GM18519 (cell line): ENCODE results near the gene TBX4.

Experiments used
- ATAC-seq: cut with Tn5 transposase; IDR thresholded peaks from one replicate; pipeline ENCODE4 v1.9.1; 2021; ENCODE audit warnings: mild to moderate bottlenecking, moderate library complexity; ENCODE audit not compliant: unreplicated experiment, low FRiP score

TBX4 gene

GRCh38 chr17:61412860-61413660 is 39.2 kb upstream of the TBX4 start:
- no peak for ATAC-seq

DNA sequence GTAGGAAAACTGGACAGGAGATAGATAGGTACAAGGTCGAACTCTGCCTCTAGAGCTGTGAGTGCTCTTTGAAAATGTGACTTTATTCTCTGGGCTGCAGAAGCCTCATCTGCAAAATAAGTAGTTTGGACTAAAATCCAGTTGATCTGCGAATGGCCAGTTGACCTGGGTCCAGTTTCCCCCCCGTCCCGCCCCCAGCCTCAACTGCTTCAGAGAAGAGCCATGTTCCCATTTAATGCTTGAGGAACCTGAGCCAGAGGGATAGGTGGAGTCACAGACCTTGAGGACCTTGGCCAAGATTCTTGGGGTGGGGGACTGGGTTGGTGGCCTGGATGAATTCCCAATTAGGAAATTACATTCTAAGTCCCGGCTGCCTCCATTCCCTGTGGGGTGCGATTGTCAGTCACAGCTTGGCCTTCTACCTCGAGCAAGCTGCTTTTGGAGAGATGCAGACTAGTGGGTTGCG is 38.5 kb upstream of the TBX4 start:
- no peak for ATAC-seq

- ATAC-seq = no peak
Measured at GRCh38 chr17:61414141-61414935, 37.9 kb upstream of the TBX4 start.

GRCh38 chr17:61414936-61415251 is 37.3 kb upstream of the TBX4 start:
- ATAC-seq = no peak

DNA sequence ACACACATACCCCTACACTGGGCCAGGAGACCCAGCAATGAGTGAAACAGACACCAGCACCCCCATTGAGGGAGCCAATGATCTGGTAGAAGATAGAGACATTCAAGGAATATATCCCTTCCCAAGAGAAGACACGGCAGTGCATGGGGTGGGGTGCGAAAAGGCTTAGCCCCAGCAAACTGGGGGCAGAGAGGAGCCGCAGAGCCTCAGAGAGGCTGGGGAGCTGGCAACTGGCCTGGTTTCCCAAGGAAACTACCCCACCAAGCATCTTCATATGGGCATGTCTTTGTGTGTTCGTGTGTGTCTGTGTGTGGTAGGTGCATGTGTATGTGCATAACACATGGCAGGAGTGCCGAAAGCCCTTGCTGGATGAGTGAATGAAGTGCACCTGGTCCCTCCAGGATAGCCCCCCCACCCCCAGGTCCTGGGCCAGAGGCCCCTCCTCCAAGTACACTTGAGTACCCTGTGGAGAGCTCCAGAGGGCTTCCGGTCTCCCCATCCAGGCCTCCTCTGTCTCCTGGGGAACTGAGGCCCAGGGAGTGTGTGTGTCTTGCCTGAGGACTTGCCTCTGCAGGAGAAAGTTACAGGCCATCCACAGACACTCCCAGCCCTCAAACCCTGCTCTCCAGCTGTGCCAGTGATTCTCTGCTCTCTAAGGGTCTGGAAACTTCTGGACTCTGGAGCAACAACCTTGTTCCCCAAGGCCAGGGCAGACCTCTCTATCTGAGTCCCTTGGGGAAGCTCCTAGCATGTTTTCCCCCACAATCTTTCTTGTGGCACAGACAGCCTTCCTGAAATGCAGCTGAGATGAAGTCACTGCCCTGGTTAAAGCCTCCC is 36.6 kb upstream of the TBX4 start:
- no peak for ATAC-seq

GRCh38 chr17:61416211-61416539 is 36.0 kb upstream of the TBX4 start:
- no peak for ATAC-seq

DNA sequence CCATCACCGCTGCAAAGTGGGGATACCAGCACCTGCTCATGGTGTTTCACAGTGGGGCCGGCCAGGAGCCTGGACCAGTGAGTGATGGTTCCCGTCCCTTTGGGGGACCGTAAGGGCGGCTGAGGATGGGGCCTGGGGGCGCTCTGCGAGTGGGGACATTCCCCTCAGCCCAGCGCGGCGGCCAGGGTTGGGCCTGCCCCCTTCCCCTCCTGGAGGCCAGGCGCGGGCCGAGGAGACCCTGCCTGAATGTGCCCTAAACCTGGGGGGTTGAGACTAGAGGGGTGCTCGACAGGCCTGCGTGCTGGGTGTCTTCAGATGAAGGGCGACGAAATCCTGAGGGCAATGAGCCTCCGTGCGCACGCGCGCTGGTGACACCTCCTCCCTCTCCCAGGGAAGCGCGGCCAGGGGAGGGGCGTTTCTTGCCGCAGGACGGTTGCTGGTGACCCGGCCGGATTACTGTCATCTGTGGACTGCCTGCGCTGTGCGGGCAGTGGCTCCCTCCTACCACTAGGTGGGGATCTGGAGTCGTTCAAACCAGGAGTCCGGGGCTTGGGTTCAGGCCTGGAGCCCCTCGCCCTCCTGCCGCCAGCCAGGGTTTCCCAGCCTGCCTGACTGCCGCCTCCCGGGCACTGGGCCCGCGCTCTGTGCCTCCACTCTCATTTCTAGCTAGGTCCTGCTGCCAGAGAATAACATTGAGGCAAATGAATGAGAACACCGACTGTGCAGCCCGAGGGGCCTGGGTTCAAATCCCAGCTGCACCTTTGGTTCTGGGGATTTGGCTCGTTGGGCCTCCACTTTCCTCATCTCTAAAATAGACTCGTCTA is 35.5 kb upstream of the TBX4 start:
- ATAC-seq = no peak

DNA sequence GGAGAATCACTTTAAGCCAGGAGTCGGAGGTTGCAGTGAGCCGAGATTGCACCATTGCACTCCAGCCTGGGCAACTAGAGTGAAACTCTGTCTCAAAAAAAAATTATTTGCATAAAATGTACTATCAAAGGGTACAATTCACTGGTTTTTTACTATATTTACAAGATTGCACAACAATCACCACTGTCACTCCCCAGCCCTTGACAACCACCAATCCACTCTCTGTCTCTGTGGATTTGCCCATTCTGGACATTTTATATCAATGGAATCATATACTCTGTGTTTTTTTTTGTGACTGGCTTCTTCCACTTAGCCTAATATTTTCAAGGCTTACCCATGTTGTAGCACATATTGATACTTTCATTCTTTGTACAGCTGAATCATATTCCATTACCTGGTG is 33.8 kb upstream of the TBX4 start:
- no peak for ATAC-seq

DNA sequence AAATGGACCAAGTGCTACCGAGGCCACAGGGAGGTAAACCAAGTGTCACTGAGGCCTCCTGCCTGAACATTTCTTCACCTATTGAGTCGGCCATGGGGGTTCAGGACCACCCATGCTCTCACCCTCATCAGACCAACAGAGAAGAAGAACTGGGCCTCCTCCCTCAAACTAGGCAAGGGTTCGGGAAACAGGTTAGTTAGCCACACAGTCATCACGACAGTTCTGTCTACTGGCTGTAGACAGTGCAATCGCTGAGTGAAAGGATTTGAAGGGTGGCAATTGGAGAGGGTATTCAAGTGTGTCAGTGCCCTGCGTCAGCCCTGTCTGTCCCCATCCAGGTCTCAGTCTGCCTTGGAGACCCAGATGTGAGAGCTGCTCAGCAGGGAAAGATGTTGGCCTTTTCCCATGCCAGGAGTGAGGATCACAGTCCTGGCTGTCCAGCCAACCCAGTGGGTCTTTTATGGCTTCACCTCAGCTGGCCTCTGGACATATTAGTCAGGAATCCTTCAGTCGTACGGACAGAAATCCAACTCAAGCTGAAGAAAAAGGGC is 32.7 kb upstream of the TBX4 start:
- ATAC-seq = no peak

DNA sequence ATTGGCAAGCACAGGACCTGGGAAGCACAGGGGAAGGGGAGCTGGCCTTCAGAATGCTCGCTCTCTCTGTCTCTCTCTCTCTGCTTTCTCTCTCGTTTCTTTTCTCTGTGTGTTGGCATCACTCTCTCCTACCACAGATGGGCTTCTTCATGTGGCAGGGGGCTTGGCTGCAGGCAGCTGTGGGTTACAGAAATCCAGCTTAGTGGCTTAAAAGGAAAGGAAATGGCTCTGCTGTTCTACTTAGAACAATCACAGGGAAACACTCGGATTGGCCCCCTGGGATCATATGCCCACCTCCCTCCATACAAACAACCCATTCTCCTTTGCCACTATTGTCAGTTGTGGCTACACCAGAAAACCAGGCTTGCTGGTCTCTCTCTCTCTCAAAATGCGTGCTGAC is 32.2 kb upstream of the TBX4 start:
- ATAC-seq = no peak

DNA sequence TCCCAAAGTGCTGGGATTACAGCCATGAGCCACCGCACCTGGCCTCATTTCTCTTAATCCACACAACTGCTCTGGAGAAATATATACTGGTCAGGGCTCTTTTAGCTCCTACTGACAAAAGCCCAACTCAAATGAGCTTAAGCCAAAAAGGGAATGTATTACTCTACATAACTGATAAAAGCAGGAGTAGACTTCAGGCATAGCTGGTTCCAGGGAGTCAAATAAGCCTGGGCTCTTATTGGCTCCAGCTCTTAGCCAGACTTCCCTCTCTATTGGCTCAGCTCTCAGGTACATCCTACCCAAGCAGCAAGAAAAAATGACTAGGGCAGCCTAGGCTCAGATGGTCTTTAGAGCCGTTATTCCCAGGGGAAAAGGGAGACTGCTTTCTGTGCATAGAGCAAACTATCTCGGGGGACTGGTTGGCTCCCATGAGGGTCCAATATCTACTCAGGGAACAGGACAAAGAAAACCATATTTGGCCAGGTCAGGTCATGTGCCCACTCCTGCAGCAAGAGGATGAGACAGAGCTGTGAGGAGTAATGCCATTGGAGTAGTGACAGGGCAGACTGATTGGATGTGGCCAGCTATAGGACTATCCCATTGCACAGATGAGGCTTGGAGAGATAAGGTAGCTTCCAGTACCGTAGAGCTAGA is 31.4 kb upstream of the TBX4 start:
- ATAC-seq = no peak

DNA sequence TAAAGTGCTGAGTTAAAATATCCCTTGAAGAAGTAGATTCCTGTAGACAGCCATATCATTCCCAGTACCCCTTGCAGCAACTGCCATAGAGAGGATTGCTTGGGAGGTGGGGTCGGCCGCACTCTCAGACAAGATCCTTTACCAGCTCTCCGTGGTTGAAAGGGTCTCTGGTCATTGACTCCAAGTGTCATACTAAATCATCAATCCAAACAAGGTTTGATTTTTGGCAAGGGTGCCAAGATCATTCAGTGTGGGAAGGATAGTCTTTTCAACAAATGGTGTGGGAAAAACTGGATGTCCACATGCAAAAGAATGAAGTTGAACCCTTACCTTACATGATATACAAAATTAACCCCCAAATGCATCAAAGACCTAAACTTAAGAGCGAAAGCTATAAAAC is 30.8 kb upstream of the TBX4 start:
- no peak for ATAC-seq

- ATAC-seq = no peak
Measured at GRCh38 chr17:61422116-61422799, 30.0 kb upstream of the TBX4 start.

DNA sequence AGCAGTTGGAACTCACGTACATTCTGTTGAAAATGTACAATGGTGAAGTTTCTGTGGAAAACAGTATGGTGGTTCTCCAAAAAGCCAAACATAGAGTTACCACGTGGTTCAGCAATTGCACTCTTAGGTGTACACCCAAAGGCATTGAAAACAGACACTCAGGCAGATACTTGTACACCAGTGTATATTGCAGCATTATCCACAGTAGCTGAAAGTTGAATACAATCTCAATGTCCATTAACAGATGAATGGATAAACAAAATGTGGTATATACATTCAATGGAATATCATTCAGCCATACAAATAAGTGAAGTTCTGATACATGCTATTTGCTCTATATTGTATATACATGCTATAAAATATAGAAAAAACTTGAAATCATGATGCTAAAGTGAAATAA is 29.4 kb upstream of the TBX4 start:
- no peak for ATAC-seq

- ATAC-seq = no peak
Measured at GRCh38 chr17:61423967-61424649, 28.1 kb upstream of the TBX4 start.

DNA sequence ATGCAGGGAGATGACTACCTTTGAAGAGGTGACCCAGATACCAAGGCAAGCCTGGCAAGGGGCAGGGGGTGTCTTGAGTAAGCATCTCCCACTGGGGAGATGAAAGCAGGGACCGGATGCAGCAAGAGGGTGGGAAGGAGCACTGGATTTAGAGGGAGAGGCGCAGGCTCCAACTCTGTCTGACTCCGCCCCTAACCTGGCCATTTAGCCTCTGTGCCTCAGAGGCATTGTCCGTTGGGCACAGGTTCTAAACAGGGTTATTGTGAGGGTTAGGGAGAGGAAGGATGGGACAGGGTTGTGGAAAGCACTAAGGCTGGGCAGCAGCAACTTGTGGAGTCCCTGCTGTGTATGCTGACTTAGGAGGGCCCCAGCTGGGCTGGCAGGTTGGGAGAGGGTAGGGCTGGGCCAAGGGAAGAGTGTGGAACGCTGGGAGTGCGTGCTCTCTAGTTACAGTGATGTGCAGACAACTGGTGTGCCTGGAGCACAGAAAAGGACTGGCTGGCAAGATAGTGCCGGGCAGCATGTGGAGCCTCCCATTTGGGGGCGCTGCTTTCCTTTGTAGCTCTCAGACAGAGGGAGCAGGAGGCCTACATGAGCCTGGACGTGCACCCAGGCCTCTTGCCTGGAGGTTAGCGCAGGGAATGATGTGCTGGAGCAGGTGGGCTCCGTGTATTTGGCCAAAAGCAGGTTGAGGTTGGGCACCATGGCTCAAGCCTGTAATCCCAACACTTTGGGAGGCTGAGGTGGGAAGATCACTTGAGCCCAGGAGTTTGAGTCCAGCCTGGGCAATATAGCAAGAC is 26.3 kb upstream of the TBX4 start:
- ATAC-seq = no peak

DNA sequence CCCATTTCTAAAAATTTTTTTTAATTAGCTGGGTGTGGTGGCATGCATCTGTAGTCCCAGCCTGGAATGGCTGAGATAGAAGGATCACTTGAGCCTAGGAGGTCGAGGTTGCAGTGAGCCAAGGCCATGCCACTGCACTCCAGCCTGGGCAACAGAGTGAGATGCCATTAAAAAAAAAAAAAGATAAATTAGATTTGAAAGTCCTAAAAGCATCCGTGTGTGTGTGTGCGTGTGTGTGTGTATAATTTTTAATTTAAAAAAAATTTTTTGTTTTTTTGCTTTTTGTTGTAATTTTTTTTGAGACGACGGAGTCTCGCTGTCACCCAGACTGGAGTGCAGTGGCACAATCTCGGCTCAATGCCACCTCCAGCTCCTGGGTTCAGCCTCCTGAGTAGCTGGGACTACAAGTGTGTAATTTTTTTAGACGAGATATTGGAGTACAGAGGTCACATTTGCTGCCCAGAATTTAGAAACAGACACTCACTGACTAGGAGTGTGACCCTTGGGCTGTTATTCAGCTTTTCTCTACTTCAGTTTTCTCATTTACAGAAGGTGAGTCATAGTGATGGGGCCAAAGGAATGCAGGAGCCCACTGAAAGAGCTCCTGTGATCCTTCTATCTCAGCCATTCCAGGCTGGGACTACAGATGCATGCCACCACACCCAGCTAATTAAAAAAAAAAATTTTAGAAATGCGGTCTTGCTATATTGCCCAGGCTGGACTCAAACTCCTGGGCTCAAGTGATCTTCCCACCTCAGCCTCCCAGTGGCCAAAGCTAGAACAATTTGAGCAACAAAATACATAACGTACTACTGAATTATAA is 25.5 kb upstream of the TBX4 start:
- no peak for ATAC-seq
